Measurements from ENCODE around the gene WDR91.

DNA sequence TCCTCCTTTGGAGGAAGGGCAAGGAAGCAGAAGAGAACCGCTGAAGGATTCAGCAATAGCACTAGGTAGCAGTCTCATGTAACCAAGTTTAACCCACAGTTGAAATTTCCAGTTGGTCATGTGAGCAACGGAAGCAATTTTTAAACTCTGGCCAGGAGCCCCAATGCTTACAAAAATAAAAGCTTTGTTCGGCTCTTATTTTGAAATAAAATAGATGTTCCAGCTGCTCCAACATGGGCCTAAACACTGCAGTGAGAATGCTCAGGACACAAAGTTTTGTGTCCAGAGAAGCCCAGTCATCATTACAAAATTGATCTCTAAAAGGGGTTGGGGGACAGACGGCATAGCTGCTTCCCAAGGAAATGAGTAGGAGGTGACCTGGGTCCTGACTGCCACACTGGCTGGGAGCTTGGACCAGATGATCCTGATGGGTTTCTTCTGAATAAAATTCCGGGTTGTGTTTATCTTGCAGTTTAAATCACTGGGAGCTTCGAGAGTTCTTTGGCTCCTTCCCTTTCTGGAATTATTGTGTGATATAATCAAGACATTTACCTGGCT is 63.9 kb downstream of the WDR91 start:
- TF ChIP-seq CTCF (IDR thresholded peaks at IDR 0.05) (no peak), EZH2 (IDR thresholded peaks at IDR 0.05; ENCODE audit: borderline replicate concordance, insufficient read depth, low read depth, low read length, poor library complexity, severe bottlenecking) (no peak)
